ENCODE measurements around the gene PNPLA3. TPM values are rescaled to one million over a fixed set of nuclear protein-coding genes. Genes with fewer than 3 reads are reported as not detected.
"Not testable (repeated sequence)": the region's sequence is repeated elsewhere in the genome, so short reads cannot be mapped to it uniquely, and the experiment has no call there.

Gene PNPLA3
- total RNA-seq, 2 donors from 2014 or later = 0.14 to 0.28 TPM

DNA sequence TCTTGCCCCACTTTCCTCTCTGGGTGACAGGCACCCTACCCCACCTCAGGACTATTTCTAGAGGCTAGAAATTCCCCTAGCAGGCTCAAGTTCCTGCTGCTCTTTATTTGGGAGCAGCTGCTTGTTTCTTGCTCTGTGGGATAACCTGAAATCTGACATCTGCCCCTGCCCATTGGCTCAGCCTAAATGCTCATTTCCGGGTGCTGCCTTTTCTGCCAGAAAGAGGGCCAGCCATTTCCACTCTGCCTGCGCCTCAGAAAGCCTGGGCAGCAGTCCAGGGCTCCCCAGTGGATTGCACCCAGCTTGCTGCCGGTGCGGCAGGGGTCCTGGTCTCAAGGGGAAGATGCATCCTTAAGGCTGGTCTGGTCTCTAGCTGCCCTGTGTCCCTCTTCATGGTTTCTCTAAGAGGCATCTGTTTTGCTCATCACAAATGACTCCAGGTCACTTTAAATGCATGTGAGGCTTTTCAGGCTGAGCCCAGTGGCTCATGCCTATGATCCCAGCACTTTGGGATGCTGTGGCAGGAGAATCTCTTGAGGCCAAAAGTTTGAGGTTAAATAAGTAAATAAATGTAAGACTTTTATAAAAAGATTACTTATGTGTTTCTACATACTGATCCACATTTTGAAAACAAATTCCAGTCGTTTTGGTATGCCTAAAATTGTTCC is 21.5 kb upstream of the PNPLA3 start:
- no peak for TF ChIP-seq POLR2AphosphoS5 (IDR thresholded peaks at IDR 0.05)
- TF ChIP-seq POLR2A (IDR thresholded peaks at IDR 0.05) = no peak
- TF ChIP-seq, protein P1, sequence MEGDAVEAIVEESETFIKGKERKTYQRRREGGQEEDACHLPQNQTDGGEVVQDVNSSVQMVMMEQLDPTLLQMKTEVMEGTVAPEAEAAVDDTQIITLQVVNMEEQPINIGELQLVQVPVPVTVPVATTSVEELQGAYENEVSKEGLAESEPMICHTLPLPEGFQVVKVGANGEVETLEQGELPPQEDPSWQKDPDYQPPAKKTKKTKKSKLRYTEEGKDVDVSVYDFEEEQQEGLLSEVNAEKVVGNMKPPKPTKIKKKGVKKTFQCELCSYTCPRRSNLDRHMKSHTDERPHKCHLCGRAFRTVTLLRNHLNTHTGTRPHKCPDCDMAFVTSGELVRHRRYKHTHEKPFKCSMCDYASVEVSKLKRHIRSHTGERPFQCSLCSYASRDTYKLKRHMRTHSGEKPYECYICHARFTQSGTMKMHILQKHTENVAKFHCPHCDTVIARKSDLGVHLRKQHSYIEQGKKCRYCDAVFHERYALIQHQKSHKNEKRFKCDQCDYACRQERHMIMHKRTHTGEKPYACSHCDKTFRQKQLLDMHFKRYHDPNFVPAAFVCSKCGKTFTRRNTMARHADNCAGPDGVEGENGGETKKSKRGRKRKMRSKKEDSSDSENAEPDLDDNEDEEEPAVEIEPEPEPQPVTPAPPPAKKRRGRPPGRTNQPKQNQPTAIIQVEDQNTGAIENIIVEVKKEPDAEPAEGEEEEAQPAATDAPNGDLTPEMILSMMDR (IDR thresholded peaks at IDR 0.05) = no peak
- H3K4me3 ChIP-seq = no peak overlapping the region
- no peak for DNase-seq (ENCODE audit: low spot score)
- H3K27ac ChIP-seq = no peak overlapping the region
- no peaks in the 10 kb centered on the region for H3K36me3 ChIP-seq
- H3K27me3 ChIP-seq (replicated peaks; ENCODE audit: insufficient read depth) = no peaks in the 10 kb centered on the region
- H3K4me1 ChIP-seq (replicated peaks) = no peaks in the 10 kb centered on the region
- 74% methylated on average over 5 of the region's 5 CpGs for WGBS
- intact Hi-C loops (cut with DNase I) = no loop called here
- H3K9me3 ChIP-seq = no peaks in the 10 kb centered on the region

- H3K27ac ChIP-seq; H3K36me3 ChIP-seq; intact Hi-C loops (cut with DNase I); H3K4me3 ChIP-seq; H3K9me3 ChIP-seq; H3K27me3 ChIP-seq (replicated peaks; ENCODE audit: insufficient read depth); H3K4me1 ChIP-seq (replicated peaks); DNase-seq (ENCODE audit: low spot score): not testable (repeated sequence)
- WGBS = 56% methylated on average over 12 of the region's 12 CpGs
Measured at GRCh38 chr22:43903033-43903432, 20.6 kb upstream of the PNPLA3 start.

DNA sequence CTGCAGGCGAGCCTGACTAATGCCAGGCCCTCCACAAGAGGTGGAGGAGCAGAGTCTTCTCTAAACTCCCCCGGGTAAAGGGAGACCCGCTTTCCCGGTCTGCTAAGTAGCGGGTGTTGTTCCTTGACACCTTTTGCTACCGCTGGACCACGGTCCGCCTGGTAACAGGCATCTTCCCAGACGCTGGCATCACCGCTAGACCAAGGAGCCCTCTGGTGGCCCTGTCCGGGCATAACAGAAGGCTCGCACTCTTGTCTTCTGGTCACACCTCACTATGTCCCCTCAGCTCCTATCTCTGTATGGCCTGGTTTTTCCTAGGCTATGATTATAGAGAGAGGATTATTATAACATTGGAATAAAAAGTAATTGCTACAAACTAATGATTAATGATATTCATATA is 19.2 kb upstream of the PNPLA3 start:
- DNase-seq (ENCODE audit: low spot score); intact Hi-C loops (cut with DNase I); H3K9me3 ChIP-seq; H3K4me1 ChIP-seq (replicated peaks); H3K4me3 ChIP-seq; H3K36me3 ChIP-seq; H3K27me3 ChIP-seq (replicated peaks; ENCODE audit: insufficient read depth); H3K27ac ChIP-seq: not testable (repeated sequence)
- 39% methylated on average over 12 of the region's 12 CpGs for WGBS
- TF ChIP-seq, protein P1 (IDR thresholded peaks at IDR 0.05) = peak in 1 of 4 experiments; percentile 20

GRCh38 chr22:43905681-43906080 is 17.9 kb upstream of the PNPLA3 start:
- Histone ChIP-seq H3K4me3 (no peak overlapping the region), H3K36me3 (no peaks in the 10 kb centered on the region), H3K9me3 (no peaks in the 10 kb centered on the region), H3K27me3 (replicated peaks; ENCODE audit: insufficient read depth) (no peaks in the 10 kb centered on the region), H3K4me1 (replicated peaks) (no peaks in the 10 kb centered on the region), H3K27ac (no peak overlapping the region)
- 49% methylated on average over 7 of the region's 7 CpGs for WGBS
- intact Hi-C loops (cut with DNase I) = no loop called here
- DNase-seq (ENCODE audit: low spot score) = no peak
- no peak for TF ChIP-seq POLR2AphosphoS5 (IDR thresholded peaks at IDR 0.05)
- no peak for TF ChIP-seq POLR2A (IDR thresholded peaks at IDR 0.05)
- TF ChIP-seq, protein P1 (IDR thresholded peaks at IDR 0.05) = no peak

- H3K36me3 ChIP-seq = no peaks in the 10 kb centered on the region
- intact Hi-C loops (cut with DNase I) = no loop called here
- TF ChIP-seq POLR2AphosphoS5 (IDR thresholded peaks at IDR 0.05) (no peak), POLR2A (IDR thresholded peaks at IDR 0.05) (no peak)
- TF ChIP-seq, protein P1 (IDR thresholded peaks at IDR 0.05) = no peak
- 93% methylated on average over 1 of the region's 1 CpG for WGBS
- no peak for DNase-seq (ENCODE audit: low spot score)
- H3K27me3 ChIP-seq (replicated peaks; ENCODE audit: insufficient read depth) = no peaks in the 10 kb centered on the region
- no peak overlapping the region for H3K4me3 ChIP-seq
- no peaks in the 10 kb centered on the region for H3K9me3 ChIP-seq
- H3K4me1 ChIP-seq (replicated peaks) = no peaks in the 10 kb centered on the region
- H3K27ac ChIP-seq = no peak overlapping the region
Measured at GRCh38 chr22:43909708-43910107, 13.9 kb upstream of the PNPLA3 start.
